ENCODE data around the gene PRCP. TPM values are rescaled to one million over a fixed set of nuclear protein-coding genes. Genes with fewer than 3 reads are reported as not detected.

The PRCP gene
- total and polyA plus RNA-seq, 2 donors (not counting 3 experiments of a cell fraction or from before 2014, with no cell fraction given): 170 to 277 TPM

- H3K4me1 ChIP-seq (ENCODE audit: control insufficient read depth, extremely low read depth, insufficient read depth, low read length): peaks cover 2% of the 10 kb centered on the region
- no peak for TF ChIP-seq POLR2AphosphoS5 (IDR thresholded peaks at IDR 0.05; ENCODE audit: insufficient read depth, low read depth, low read length)
- no peak for TF ChIP-seq JUN (IDR thresholded peaks at IDR 0.05; ENCODE audit: borderline replicate concordance, insufficient read depth, insufficient read length, low read depth)
- TF ChIP-seq, protein P1, sequence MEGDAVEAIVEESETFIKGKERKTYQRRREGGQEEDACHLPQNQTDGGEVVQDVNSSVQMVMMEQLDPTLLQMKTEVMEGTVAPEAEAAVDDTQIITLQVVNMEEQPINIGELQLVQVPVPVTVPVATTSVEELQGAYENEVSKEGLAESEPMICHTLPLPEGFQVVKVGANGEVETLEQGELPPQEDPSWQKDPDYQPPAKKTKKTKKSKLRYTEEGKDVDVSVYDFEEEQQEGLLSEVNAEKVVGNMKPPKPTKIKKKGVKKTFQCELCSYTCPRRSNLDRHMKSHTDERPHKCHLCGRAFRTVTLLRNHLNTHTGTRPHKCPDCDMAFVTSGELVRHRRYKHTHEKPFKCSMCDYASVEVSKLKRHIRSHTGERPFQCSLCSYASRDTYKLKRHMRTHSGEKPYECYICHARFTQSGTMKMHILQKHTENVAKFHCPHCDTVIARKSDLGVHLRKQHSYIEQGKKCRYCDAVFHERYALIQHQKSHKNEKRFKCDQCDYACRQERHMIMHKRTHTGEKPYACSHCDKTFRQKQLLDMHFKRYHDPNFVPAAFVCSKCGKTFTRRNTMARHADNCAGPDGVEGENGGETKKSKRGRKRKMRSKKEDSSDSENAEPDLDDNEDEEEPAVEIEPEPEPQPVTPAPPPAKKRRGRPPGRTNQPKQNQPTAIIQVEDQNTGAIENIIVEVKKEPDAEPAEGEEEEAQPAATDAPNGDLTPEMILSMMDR (IDR thresholded peaks at IDR 0.05; ENCODE audit: extremely low read depth in 1 of 2, insufficient read depth in 1 of 2, low read depth in 1 of 2, low read length in 2 of 2): no peak
- TF ChIP-seq FOS (IDR thresholded peaks at IDR 0.05; ENCODE audit: borderline replicate concordance, insufficient read depth, low read length): no peak
- TF ChIP-seq POLR2A (IDR thresholded peaks at IDR 0.05; ENCODE audit: low read depth, low read length): no peak
- FAIRE-seq: no peak
- intact Hi-C loops (cut with micrococcal nuclease) (loop anchor here (5.0 kb wide), 1 partner anchor 379 kb away; the partner anchor contains the start of gene PCF11), dilution Hi-C loops (cut with MboI; ENCODE audit: extremely low pct_ligation_motif_present, low sequenced_read_pairs) (no loop called here)
- no peaks in the 10 kb centered on the region for H3K36me3 ChIP-seq (ENCODE audit: control insufficient read depth in 2 of 2, extremely low read depth in 1 of 2, insufficient read depth in 2 of 2, low read length in 2 of 2)
- ChIA-PET CTCF (interaction anchor here (1.1 to 2.9 kb wide), 4 partner anchors 15 to 89 kb away, joined by 3 to 13 read pairs (median 4); no protein-coding TSS in a partner anchor), POLR2A (no interaction called here)
- no peaks in the 10 kb centered on the region for H4K20me1 ChIP-seq (replicated peaks; ENCODE audit: control insufficient read depth, extremely low read depth, insufficient read depth, low read length)
- no peak overlapping the region for H3K4me2 ChIP-seq (ENCODE audit: insufficient read depth, low read length)
- H3K9me3 ChIP-seq (replicated peaks; ENCODE audit: control insufficient read depth, insufficient read depth, low read length): no peaks in the 10 kb centered on the region
- no peaks in the 10 kb centered on the region for H3K79me2 ChIP-seq (ENCODE audit: control insufficient read depth, insufficient read depth, low read length)
- H3K27ac ChIP-seq (ENCODE audit: insufficient read depth, low read depth, low read length): no peak overlapping the region
- no peak overlapping the region for H2AFZ ChIP-seq (ENCODE audit: low read depth, low read length)
- DNase-seq (ENCODE audit: low read depth, low spot score): no peak
- no peaks in the 10 kb centered on the region for H3K27me3 ChIP-seq (ENCODE audit: control insufficient read depth in 2 of 2, insufficient read depth in 2 of 2, low read length in 2 of 2)
- H3K9me1 ChIP-seq (replicated peaks; ENCODE audit: control insufficient read depth, extremely low read depth, insufficient read depth, low read length): no peaks in the 10 kb centered on the region
- H3K4me3 ChIP-seq (replicated peaks in 1 of 3; ENCODE audit: insufficient read depth in 1 of 3, low read depth in 1 of 3, low read length in 3 of 3): no peak overlapping the region
- BruUV-seq (replicated peaks): no TSS peak
- H3K9ac ChIP-seq (replicated peaks; ENCODE audit: extremely low read depth, insufficient read depth, low read length): no peak overlapping the region
Measured at GRCh38 chr11:82778776-82779175, 121.5 kb downstream of the PRCP start.

- Histone ChIP-seq H3K4me1 (ENCODE audit: control insufficient read depth, extremely low read depth, insufficient read depth, low read length) (peaks cover 2% of the 10 kb centered on the region), H4K20me1 (replicated peaks; ENCODE audit: control insufficient read depth, extremely low read depth, insufficient read depth, low read length) (no peaks in the 10 kb centered on the region), H3K4me3 (replicated peaks in 1 of 3; ENCODE audit: insufficient read depth in 1 of 3, low read depth in 1 of 3, low read length in 3 of 3) (no peak overlapping the region), H3K9ac (replicated peaks; ENCODE audit: extremely low read depth, insufficient read depth, low read length) (no peak overlapping the region), H3K9me1 (replicated peaks; ENCODE audit: control insufficient read depth, extremely low read depth, insufficient read depth, low read length) (no peaks in the 10 kb centered on the region), H3K36me3 (ENCODE audit: control insufficient read depth in 2 of 2, extremely low read depth in 1 of 2, insufficient read depth in 2 of 2, low read length in 2 of 2) (no peaks in the 10 kb centered on the region), H3K4me2 (ENCODE audit: insufficient read depth, low read length) (no peak overlapping the region), H3K27me3 (ENCODE audit: control insufficient read depth in 2 of 2, insufficient read depth in 2 of 2, low read length in 2 of 2) (no peaks in the 10 kb centered on the region), H3K9me3 (replicated peaks; ENCODE audit: control insufficient read depth, insufficient read depth, low read length) (no peaks in the 10 kb centered on the region), H3K27ac (ENCODE audit: insufficient read depth, low read depth, low read length) (no peak overlapping the region), H2AFZ (ENCODE audit: low read depth, low read length) (no peak overlapping the region), H3K79me2 (ENCODE audit: control insufficient read depth, insufficient read depth, low read length) (no peaks in the 10 kb centered on the region)
- intact Hi-C loops (cut with micrococcal nuclease) (loop anchor here (2.0 to 5.0 kb wide), 2 partner anchors 381 to 1040 kb away; partner anchors contain the start of gene PCF11), dilution Hi-C loops (cut with MboI; ENCODE audit: extremely low pct_ligation_motif_present, low sequenced_read_pairs) (no loop called here)
- TF ChIP-seq GATA2 (IDR thresholded peaks at IDR 0.05; ENCODE audit: insufficient read depth, insufficient read length, low read depth, low read length): no peak
- no peak for TF ChIP-seq MYC (IDR thresholded peaks at IDR 0.05; ENCODE audit: low read depth, low read length)
- FAIRE-seq (no peak), DNase-seq (ENCODE audit: low read depth, low spot score) (no peak)
- no TSS peak for BruUV-seq (replicated peaks)
- CTCF ChIA-PET: interaction anchor here (0.6 to 4.0 kb wide), 59 partner anchors 10 to 1051 kb away, joined by 3 to 69 read pairs (median 5); partner anchors contain the start of genes DDIAS and PRCP
- POLR2A ChIA-PET: no interaction called here
Measured at GRCh38 chr11:82776377-82776776, 123.9 kb downstream of the PRCP start.

Data from endothelial cell of umbilical vein (primary cell).